Mucosa of descending colon (tissue), 3 donors: ENCODE measurements around the gene PMPCA. TPM values are rescaled to one million over a fixed set of nuclear protein-coding genes. Genes with fewer than 3 reads are reported as not detected.

Experiments used
- ATAC-seq: fragments of 200-7000 bp; cut with Tn5 transposase; one replicate; pipeline ENCODE4 v1.9.1; 2020; ENCODE audit warnings: mild to moderate bottlenecking, moderate library complexity
- DNase-seq, 3 donors: peaks; one replicate each; pipeline ENCODE4 v3.0.0-alpha.2; 2020
- H3K36me3 ChIP-seq: fragments of 200-600 bp; one replicate; pipeline ENCODE4 v1.8.0; 2021; ENCODE audit warnings: low read depth, mild to moderate bottlenecking
- H3K4me1 ChIP-seq: fragments of 200-600 bp; one replicate; pipeline ENCODE4 v1.8.0; 2021; ENCODE audit warnings: low read depth, mild to moderate bottlenecking
- H3K4me3 ChIP-seq: fragments of 200-600 bp; one replicate; pipeline ENCODE4 v1.8.0; 2021; ENCODE audit warnings: mild to moderate bottlenecking
- H3K9me3 ChIP-seq: fragments of 200-600 bp; one replicate; pipeline ENCODE4 v1.8.0; 2021; ENCODE audit warnings: mild to moderate bottlenecking
- intact Hi-C, 2 donors: fragments of 100-400 bp; cut with DNase I in 1 of 2; cut with micrococcal nuclease in 1 of 2; formaldehyde crosslinking; loops; one replicate each; pipeline versions ENCODE4 v1.11.0 to v1.11.1; 2022; cut with DNase I, micrococcal nuclease
- total RNA-seq, 3 donors: library from RNA; stranded (reverse); fragmentation: NEBNext Ultra II Directional in 2 of 3; extraction: Animal tissue kit (Norgen Biotek cat#: 25700) in 2 of 3; gene quantifications; one replicate each; pipeline versions ENCODE4 v1.2.1 to v1.2.4, GENCODE V29; 2021 to 2023
- TF ChIP-seq, protein P1 (sequence below): fragments of 200-600 bp; IDR thresholded peaks from one replicate; pipeline ENCODE4 v1.8.0; 2022; ENCODE audit warnings: antibody characterized with exemption, mild to moderate bottlenecking
- donor health status: DM: no; HTN: no; CAD: no; lungs with moderate emphysema.
- donor health status: DM: no; HTN: no; CAD: no.
- donor health status: DM: no; HTN: yes; CAD: no.

Gene PMPCA
- total RNA-seq, 3 donors from 2014 or later = 42.1 to 50.7 (median 45.1) TPM

DNA sequence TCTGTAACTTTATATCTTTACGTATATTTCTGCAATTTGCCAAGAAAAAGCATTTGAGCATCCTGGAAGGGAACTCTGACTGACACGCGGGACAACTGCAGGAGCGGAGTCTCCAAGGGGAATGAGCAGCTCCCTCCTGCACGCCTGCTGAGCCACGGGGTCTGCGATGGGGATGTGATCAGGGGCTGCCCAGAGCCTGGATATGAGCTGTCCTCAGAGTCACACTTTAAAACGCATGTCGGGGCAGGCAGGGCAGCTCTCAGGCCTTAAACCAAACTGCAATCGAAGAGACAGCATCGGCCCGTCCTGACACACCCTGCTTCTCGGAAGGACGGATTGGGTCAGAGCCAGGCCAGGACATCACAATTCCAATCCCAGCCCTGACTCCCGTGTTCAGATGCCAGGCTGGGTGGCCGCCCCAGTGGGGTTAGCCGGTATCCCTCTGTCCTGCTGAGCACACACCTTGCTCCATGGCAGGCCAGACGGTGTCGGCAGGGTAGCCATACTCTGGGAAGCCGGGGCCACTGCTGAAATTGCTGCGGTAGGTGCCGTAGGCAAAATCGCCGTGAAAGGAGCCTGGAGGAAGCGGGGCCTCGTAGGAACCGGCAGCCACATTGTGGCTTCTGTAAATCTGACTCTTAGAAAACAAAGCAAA lies 55.2 kb downstream of the PMPCA start:
- ATAC-seq = no peak
- intact Hi-C loops = loop anchor here in 1 of 2 donors (5.0 kb wide), 1 partner anchor 138 kb away; the partner anchor contains the start of gene GPSM1
- peaks cover 10% of the 10 kb centered on the region for H3K36me3 ChIP-seq

DNA sequence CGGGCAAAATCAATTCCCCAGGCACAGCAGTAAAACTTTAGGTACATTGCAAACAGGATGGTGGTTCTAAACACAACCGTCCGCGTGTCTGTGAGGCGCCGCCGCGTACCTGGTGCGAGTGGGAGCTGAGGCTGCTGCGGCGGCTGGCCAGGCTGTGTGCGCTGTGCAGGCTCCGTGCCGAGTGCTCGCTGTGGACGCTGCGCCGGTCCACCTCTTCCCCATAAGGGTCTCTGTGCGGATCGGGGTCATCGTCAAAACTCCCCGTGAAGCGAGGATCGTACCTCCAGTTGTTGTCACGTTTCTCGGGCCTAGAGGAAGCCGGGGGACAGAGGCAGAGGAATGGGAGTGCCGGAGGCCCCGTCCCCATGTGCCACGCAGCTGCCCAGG lies 55.7 kb downstream of the PMPCA start:
- Histone ChIP-seq H3K9me3 (no peaks in the 10 kb centered on the region), H3K4me3 (no peak overlapping the region), H3K4me1 (no peaks in the 10 kb centered on the region), H3K36me3 (peaks cover 10% of the 10 kb centered on the region)
- TF ChIP-seq, protein P1, sequence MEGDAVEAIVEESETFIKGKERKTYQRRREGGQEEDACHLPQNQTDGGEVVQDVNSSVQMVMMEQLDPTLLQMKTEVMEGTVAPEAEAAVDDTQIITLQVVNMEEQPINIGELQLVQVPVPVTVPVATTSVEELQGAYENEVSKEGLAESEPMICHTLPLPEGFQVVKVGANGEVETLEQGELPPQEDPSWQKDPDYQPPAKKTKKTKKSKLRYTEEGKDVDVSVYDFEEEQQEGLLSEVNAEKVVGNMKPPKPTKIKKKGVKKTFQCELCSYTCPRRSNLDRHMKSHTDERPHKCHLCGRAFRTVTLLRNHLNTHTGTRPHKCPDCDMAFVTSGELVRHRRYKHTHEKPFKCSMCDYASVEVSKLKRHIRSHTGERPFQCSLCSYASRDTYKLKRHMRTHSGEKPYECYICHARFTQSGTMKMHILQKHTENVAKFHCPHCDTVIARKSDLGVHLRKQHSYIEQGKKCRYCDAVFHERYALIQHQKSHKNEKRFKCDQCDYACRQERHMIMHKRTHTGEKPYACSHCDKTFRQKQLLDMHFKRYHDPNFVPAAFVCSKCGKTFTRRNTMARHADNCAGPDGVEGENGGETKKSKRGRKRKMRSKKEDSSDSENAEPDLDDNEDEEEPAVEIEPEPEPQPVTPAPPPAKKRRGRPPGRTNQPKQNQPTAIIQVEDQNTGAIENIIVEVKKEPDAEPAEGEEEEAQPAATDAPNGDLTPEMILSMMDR = no peak
- intact Hi-C loops = loop anchor here in 1 of 2 donors (5.0 kb wide), 1 partner anchor 139 kb away; the partner anchor contains the start of gene GPSM1
- no peak for ATAC-seq
- DNase-seq = no peak

More for the DNA sequence above, 55.2 kb downstream of the PMPCA start:
- no peak overlapping the region for H3K4me3 ChIP-seq
- H3K9me3 ChIP-seq = no peaks in the 10 kb centered on the region
- DNase-seq = no peak
- H3K4me1 ChIP-seq = no peaks in the 10 kb centered on the region
- TF ChIP-seq, protein P1 = no peak

DNA sequence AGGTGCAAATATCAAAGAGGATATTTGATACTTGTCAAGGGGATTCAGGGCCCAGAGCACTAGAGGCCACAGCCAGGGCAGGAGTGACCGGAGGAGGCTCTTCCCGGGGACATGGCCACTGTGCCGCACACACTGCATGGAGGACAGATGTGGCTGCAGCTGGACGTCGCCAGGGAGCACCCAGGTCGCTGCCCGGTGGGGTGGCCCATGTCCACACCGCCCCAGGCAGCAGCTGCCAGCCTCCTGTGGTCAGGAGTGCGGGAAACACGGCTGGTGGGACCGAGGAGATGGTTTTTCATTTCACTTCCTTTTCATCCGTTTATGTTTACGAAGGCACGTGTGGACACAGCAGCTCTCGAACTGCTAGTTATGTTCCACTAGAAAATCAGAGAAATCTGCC lies 57.3 kb downstream of the PMPCA start:
- TF ChIP-seq, protein P1 = no peak
- ATAC-seq (no peak), DNase-seq (no peak)
- Histone ChIP-seq H3K9me3 (no peaks in the 10 kb centered on the region), H3K36me3 (peaks cover 10% of the 10 kb centered on the region), H3K4me3 (no peak overlapping the region), H3K4me1 (no peaks in the 10 kb centered on the region)
- intact Hi-C loops = loop anchor here in 1 of 2 donors (5.0 kb wide), 1 partner anchor 140 kb away; the partner anchor contains the start of gene GPSM1

DNA sequence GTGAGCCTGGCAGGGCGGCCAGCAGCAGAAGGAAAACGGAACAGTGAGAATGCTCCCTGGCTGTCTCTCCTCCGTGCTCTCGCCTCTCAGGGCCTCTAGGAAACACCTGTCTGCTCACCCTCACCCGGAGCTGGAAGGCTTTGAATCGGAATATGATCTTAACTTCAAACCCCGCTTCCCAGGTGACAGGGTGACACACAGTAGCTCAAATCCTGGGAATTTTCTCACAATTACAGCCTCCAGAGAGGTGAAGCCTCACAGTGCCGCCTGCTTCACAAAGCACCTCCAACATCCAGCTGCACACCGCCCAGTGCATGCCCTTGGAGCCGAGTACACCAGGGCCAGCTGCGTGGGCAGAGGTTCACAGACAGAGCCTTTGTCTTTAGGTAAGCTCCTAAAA lies 59.9 kb downstream of the PMPCA start:
- H3K4me1 ChIP-seq = no peaks in the 10 kb centered on the region
- no peak for DNase-seq
- no peak overlapping the region for H3K4me3 ChIP-seq
- peaks cover 3% of the 10 kb centered on the region for H3K36me3 ChIP-seq
- ATAC-seq = no peak
- TF ChIP-seq, protein P1 = no peak
- intact Hi-C loops = no loop called here
- H3K9me3 ChIP-seq = no peaks in the 10 kb centered on the region

DNA sequence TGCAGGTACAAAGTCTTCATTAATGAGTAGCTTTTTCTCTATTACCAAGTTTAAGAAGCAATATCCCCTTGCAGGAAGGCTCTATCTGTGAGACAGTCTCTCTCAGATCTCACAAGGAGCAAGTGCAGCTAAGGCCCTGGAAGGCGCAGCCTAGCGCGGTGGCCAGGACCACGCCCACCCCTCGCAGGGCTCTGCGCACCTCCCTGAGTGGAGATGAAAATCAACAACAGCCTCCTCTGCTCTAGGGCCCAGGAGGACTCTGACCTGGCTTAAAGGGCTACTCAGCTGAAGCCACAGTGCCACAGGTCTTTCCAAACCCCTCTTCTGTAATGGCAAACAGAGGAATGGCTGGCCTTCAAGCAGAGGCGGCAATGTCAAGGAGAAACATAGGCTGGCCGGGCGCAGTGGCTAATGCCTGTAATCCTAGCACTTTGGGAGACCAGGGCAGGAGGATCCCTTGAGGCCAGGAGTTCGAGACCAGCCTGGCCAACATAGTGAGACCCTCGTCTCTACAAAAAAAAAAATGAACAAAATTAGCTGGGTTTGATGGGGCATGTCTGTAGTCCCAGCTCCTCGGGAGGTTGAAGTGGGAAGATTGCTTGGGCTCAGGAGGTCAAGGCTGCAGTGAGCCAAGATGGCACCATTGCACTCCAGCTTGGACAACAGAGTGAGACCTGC lies 60.5 kb downstream of the PMPCA start:
- intact Hi-C loops = no loop called here
- H3K4me1 ChIP-seq = no peaks in the 10 kb centered on the region
- H3K9me3 ChIP-seq = no peaks in the 10 kb centered on the region
- TF ChIP-seq, protein P1 = no peak
- H3K36me3 ChIP-seq = peaks cover 3% of the 10 kb centered on the region
- H3K4me3 ChIP-seq = no peak overlapping the region
- ATAC-seq (no peak), DNase-seq (no peak)
